A549 (cell line): ENCODE measurements around the gene DYNC1I2. TPM values are rescaled to one million over a fixed set of nuclear protein-coding genes. Genes with fewer than 3 reads are reported as not detected.
A peak's percentile ranks its signal among the peaks of the same experiment; 100 is the strongest.

Source experiments
- ATAC-seq, 2 experiments: fragments of 200-7000 bp in 1 of 2; fragments of >200 bp in 1 of 2; cut with Nextera tagmentation in 1 of 2; cut with Tn5 transposase in 1 of 2; 3 replicates each; pipeline versions ENCODE4 v1.8.0 to v1.9.1; 2018 to 2020; ENCODE audit warnings: mild to moderate bottlenecking in 1 of 2, moderate library complexity in 1 of 2
- CTCF ChIA-PET: fragments of 300-600 bp; sonication (Branson Sonifier 250); formaldehyde crosslinking; extraction: SDS; loops from one replicate; lab custom pipeline; 2021; ENCODE audit warnings: antibody characterized with exemption, inconsistent platforms; lab: Yijun Ruan, JAX
- POLR2A ChIA-PET: fragments of 350-600 bp; formaldehyde crosslinking; extraction: SDS; loops from one replicate; lab custom pipeline; 2021; ENCODE audit warnings: antibody characterized with exemption, inconsistent platforms; lab: Yijun Ruan, JAX
- DNase-seq, 2 experiments: peaks; one replicate each; pipeline versions ENCODE4 v3.0.0 to v3.0.0-alpha.2; 2011 to 2016; ENCODE audit warnings: low read depth in 1 of 2, low spot score in 1 of 2
- FAIRE-seq: peaks from 2 replicates; lab custom pipeline; 2011; peaks lifted over from hg19 to GRCh38; lab: Jason Lieb, UNC
- H3K27ac ChIP-seq, 2 experiments: fragments of >200 bp; sonication (Bioruptor Twin); formaldehyde crosslinking; 3 replicates each; pipeline ENCODE4 v1.5.1; 2016 to 2017
- H3K4me1 ChIP-seq: fragments of >200 bp; sonication (Bioruptor Twin); formaldehyde crosslinking; 3 replicates; pipeline ENCODE4 v1.6.1; 2016
- H3K4me2 ChIP-seq: fragments of >200 bp; sonication (Bioruptor Twin); formaldehyde crosslinking; 3 replicates; pipeline ENCODE4 v1.6.1; 2016
- H3K4me3 ChIP-seq: fragments of >200 bp; sonication (Bioruptor Twin); formaldehyde crosslinking; 3 replicates; pipeline ENCODE4 v1.5.1; 2016
- H3K9me3 ChIP-seq: fragments of >200 bp; sonication (Bioruptor Twin); formaldehyde crosslinking; 3 replicates; pipeline ENCODE4 v1.6.1; 2016
- BCL3 ChIP-seq: fragments of >200 bp; sonication (Bioruptor Twin); formaldehyde crosslinking; IDR thresholded peaks from 3 replicates; pipeline ENCODE4 v1.6.1; 2016
- CBX2 ChIP-seq: fragments of 200-600 bp; sonication (generic); IDR thresholded peaks from 2 replicates; pipeline ENCODE4 v1.6.1; 2016; ENCODE audit warnings: low read depth, mild to moderate bottlenecking, borderline replicate concordance
- CEBPB ChIP-seq, 2 experiments: fragments of >200 bp in 1 of 2; sonication (Bioruptor Twin) in 1 of 2; formaldehyde crosslinking in 1 of 2; IDR thresholded peaks; 2 replicates each; pipeline ENCODE4 v1.6.1; 2012 to 2016
- CHD4 ChIP-seq: fragments of 200-600 bp; sonication (generic); IDR thresholded peaks from 2 replicates; pipeline ENCODE4 v1.6.1; 2016; ENCODE audit warnings: antibody characterized with exemption, mild to moderate bottlenecking, borderline replicate concordance
- EHMT2 ChIP-seq: fragments of 200-600 bp; sonication (generic); IDR thresholded peaks from 2 replicates; pipeline ENCODE4 v1.6.1; 2016; ENCODE audit warnings: antibody characterized with exemption, low read depth, mild to moderate bottlenecking, moderate library complexity
- EP300 ChIP-seq, 2 experiments: fragments of >200 bp; sonication (Bioruptor Twin); formaldehyde crosslinking; IDR thresholded peaks; 2 replicates in 1 of 2; 3 replicates in 1 of 2; pipeline ENCODE4 v1.6.1; 2016 to 2017
- ESRRA ChIP-seq: fragments of 150-350 bp; IDR thresholded peaks from 2 replicates; pipeline ENCODE4 v1.6.1; 2014; ENCODE audit warnings: mild to moderate bottlenecking, low read length, borderline replicate concordance
- FOSB ChIP-seq: fragments of 250-450 bp; sonication (Bioruptor Pico); IDR thresholded peaks from 2 replicates; pipeline ENCODE4 v1.5.0; 2020; ENCODE audit warnings: mild to moderate bottlenecking, moderate library complexity
- FOSL2 ChIP-seq, 2 experiments: fragments of 450-650 bp in 1 of 2; fragments of >200 bp in 1 of 2; sonication (Bioruptor Twin) in 1 of 2; formaldehyde crosslinking; IDR thresholded peaks; 2 replicates each; pipeline versions ENCODE4 v1.5.0 to v1.6.1; 2016 to 2020; ENCODE audit warnings: mild to moderate bottlenecking in 1 of 2, moderate library complexity in 1 of 2
- HMGXB4 ChIP-seq: fragments of 250-450 bp; sonication (Bioruptor Pico); IDR thresholded peaks from 2 replicates; pipeline ENCODE4 v1.5.0; 2021; ENCODE audit warnings: mild to moderate bottlenecking, moderate library complexity, borderline replicate concordance
- HOXA7 ChIP-seq: fragments of 250-450 bp; sonication (Bioruptor Pico); IDR thresholded peaks from 2 replicates; pipeline ENCODE4 v1.5.0; 2020; ENCODE audit warnings: mild to moderate bottlenecking, moderate library complexity
- HOXB5 ChIP-seq: fragments of 250-450 bp; sonication (Bioruptor Pico); IDR thresholded peaks from 2 replicates; pipeline ENCODE4 v1.5.0; 2020; ENCODE audit warnings: mild to moderate bottlenecking, moderate library complexity
- JUN ChIP-seq, 2 experiments: fragments of >200 bp; sonication (Bioruptor Twin); formaldehyde crosslinking; IDR thresholded peaks; 2 replicates in 1 of 2; 3 replicates in 1 of 2; pipeline ENCODE4 v1.6.1; 2016 to 2017
- JUNB ChIP-seq: fragments of >200 bp; sonication (Bioruptor Twin); formaldehyde crosslinking; IDR thresholded peaks from 2 replicates; pipeline ENCODE4 v1.6.1; 2016
- KDM5A ChIP-seq: fragments of 200-600 bp; sonication (generic); IDR thresholded peaks from 2 replicates; pipeline ENCODE4 v1.6.1; 2016; ENCODE audit warnings: antibody characterized with exemption, mild to moderate bottlenecking
- MAZ ChIP-seq: fragments of 150-350 bp; IDR thresholded peaks from 2 replicates; pipeline ENCODE4 v1.6.1; 2014; ENCODE audit warnings: antibody characterized with exemption, low read depth, low read length, borderline replicate concordance
- MYC ChIP-seq: IDR thresholded peaks from 2 replicates; pipeline ENCODE4 v1.6.1; 2012; ENCODE audit warnings: mild to moderate bottlenecking, inconsistent platforms, low read length, improper control_type of control experiment, borderline replicate concordance
- PBX3 ChIP-seq: IDR thresholded peaks from 2 replicates; pipeline ENCODE4 v1.6.1; 2012
- PHF8 ChIP-seq: fragments of 200-600 bp; sonication (generic); IDR thresholded peaks from 2 replicates; pipeline ENCODE4 v1.6.1; 2016; ENCODE audit warnings: low read depth, mild to moderate bottlenecking, antibody characterized with exemption, moderate library complexity, borderline replicate concordance
- POLR2A ChIP-seq: IDR thresholded peaks from 2 replicates; pipeline ENCODE4 v1.6.1; 2012; ENCODE audit warnings: mild to moderate bottlenecking, low read length
- POLR2AphosphoS2 ChIP-seq: conservative IDR thresholded peaks from 2 replicates; pipeline ENCODE4 v1.6.1; 2012; ENCODE audit warnings: low read length, improper control_type of control experiment, inconsistent platforms
- RAD21 ChIP-seq, 2 experiments: fragments of >200 bp in 1 of 2; sonication (Bioruptor Twin) in 1 of 2; formaldehyde crosslinking in 1 of 2; IDR thresholded peaks in 1 of 2; conservative IDR thresholded peaks in 1 of 2; 2 replicates in 1 of 2; 3 replicates in 1 of 2; pipeline ENCODE4 v1.6.1; 2012 to 2018; ENCODE audit warnings: inconsistent platforms in 1 of 2
- RCOR1 ChIP-seq: fragments of 150-350 bp; IDR thresholded peaks from 2 replicates; pipeline ENCODE4 v1.6.1; 2014; ENCODE audit warnings: antibody characterized with exemption, low read length, low read depth
- REST ChIP-seq: fragments of 200-600 bp; sonication (generic); IDR thresholded peaks from 2 replicates; pipeline ENCODE4 v1.6.1; 2016; ENCODE audit warnings: antibody characterized with exemption, mild to moderate bottlenecking, moderate library complexity
- TFCP2L1 ChIP-seq: fragments of 250-450 bp; sonication (Bioruptor Pico); IDR thresholded peaks from 2 replicates; pipeline ENCODE4 v1.5.0; 2021; ENCODE audit warnings: mild to moderate bottlenecking
- ZFP36 ChIP-seq: fragments of 450-650 bp; IDR thresholded peaks from 2 replicates; pipeline ENCODE4 v1.6.1; 2014; ENCODE audit warnings: borderline replicate concordance; ENCODE audit not compliant: partially characterized antibody
- WGBS: methylation state at CpG from one replicate; pipeline ENCODE4 v1.1.6; 2017; ENCODE audit errors: missing lambda C conversion rate; 5-methylcytosine and 5-hydroxymethylcytosine counted together
- polyA minus RNA-seq: library from RNA; depleted of rRNA, polyadenylated mRNA; stranded (reverse); fragments of >200 nt; gene quantifications from 2 replicates; pipeline ENCODE4 v1.2.3, GENCODE V29; 2011; rRNA and poly(A)+ RNA removed
- polyA plus RNA-seq, 4 experiments: library from polyadenylated mRNA; depleted of rRNA in 3 of 4; stranded (reverse); fragments of >200 nt; fragmentation: RNase III in 1 of 4; extraction: RNeasy Plus Mini Kit Qiagen cat#74134 plus additional on column Dnase treatment in 1 of 4; gene quantifications; 2 replicates in 3 of 4; 3 replicates in 1 of 4; pipeline ENCODE4 v1.2.3, GENCODE V29; 2011 to 2017
- TF ChIP-seq, protein P1 (sequence below): fragments of 450-650 bp; IDR thresholded peaks from 2 replicates; pipeline ENCODE4 v1.6.1; 2014; ENCODE audit warnings: antibody characterized with exemption
- TF ChIP-seq, protein P2 (sequence below): IDR thresholded peaks from 2 replicates; pipeline ENCODE4 v1.6.1; 2012; ENCODE audit warnings: low read depth, borderline replicate concordance

Gene DYNC1I2
- 137 and 150 TPM in 2 replicates for polyA plus RNA-seq (2011; rRNA removed)
- 51.4 and 52.5 TPM in 2 replicates for polyA plus RNA-seq (2012; cell fraction: cytosol; rRNA removed)
- 33.9 and 55.7 TPM in 2 replicates for polyA plus RNA-seq (2012; cell fraction: nucleus; rRNA removed)
- 87.6 to 94.7 TPM (median 88.1 TPM) in 3 replicates for polyA plus RNA-seq (2017; fragmentation: RNase III; extraction: RNeasy Plus Mini Kit Qiagen cat#74134 plus additional on column Dnase treatment)
- 51.2 and 51.8 TPM in 2 replicates for polyA minus RNA-seq

GRCh38 chr2:171687287-171688128 lies at the start of gene DYNC1I2:
Gene DYNC1I2 (plus strand): TSS chr2:171687469. CDS start chr2:171690156, 2,687 bp downstream.
- FAIRE-seq: peak; percentile 96
- POLR2A ChIA-PET: interaction anchor here (0.6 to 1.8 kb wide), 2 partner anchors 12 to 256 kb away, joined by 4 to 9 read pairs; no protein-coding TSS in a partner anchor
- peak; percentile 99 for ATAC-seq
- 1% methylated on average over 45 of the region's 51 CpGs for WGBS
- H3K27ac ChIP-seq: peak within 1 kb of the TSS; percentile 94 to 95
- H3K4me2 ChIP-seq: peak within 1 kb of the TSS; percentile 90
- peak within 1 kb of the TSS; percentile 70 for H3K4me3 ChIP-seq
- CTCF ChIA-PET: interaction anchor here (0.7 to 3.4 kb wide), 4 partner anchors 10 to 725 kb away, joined by 3 to 17 read pairs (median 4); no protein-coding TSS in a partner anchor
- H3K9me3 ChIP-seq: no peaks in the 10 kb centered on the region
- peaks cover 11% of the 10 kb centered on the region for H3K4me1 ChIP-seq
- peak; percentile 78 to 97 for DNase-seq
- no peak for TF ChIP-seq HOXA7 (CRISPR knock-in tag)
- no peak for TF ChIP-seq RCOR1
- no peak for TF ChIP-seq RAD21 (conservative IDR thresholded peaks at IDR 0.05 in 1 of 2, IDR thresholded peaks at IDR 0.05 in 1 of 2)
- TF ChIP-seq JUNB: no peak
- no peak for TF ChIP-seq ZFP36
- TF ChIP-seq PHF8: peak; percentile 95
- TF ChIP-seq POLR2A: peak; percentile 69
- TF ChIP-seq TFCP2L1 (CRISPR knock-in tag): no peak
- no peak for TF ChIP-seq ESRRA
- peak; percentile 61; the same call in 1 of the 2 replicates for TF ChIP-seq MYC
- no peak for TF ChIP-seq FOSL2 (IDR thresholded peaks at IDR 0.05)
- TF ChIP-seq FOSL2 (CRISPR knock-in tag; IDR thresholded peaks at IDR 0.05): peak; percentile 85
- TF ChIP-seq, protein P1, sequence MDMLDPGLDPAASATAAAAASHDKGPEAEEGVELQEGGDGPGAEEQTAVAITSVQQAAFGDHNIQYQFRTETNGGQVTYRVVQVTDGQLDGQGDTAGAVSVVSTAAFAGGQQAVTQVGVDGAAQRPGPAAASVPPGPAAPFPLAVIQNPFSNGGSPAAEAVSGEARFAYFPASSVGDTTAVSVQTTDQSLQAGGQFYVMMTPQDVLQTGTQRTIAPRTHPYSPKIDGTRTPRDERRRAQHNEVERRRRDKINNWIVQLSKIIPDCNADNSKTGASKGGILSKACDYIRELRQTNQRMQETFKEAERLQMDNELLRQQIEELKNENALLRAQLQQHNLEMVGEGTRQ: 0 out of 2 replicates have a peak, but pooled peaks have one; percentile 4
- TF ChIP-seq HMGXB4 (CRISPR knock-in tag): 0 out of 2 replicates have a peak, but pooled peaks have one; percentile 18
- TF ChIP-seq REST: 0 out of 2 replicates have a peak, but pooled peaks have one; percentile 21
- TF ChIP-seq HOXB5 (CRISPR knock-in tag): no peak
- TF ChIP-seq CEBPB (IDR thresholded peaks at IDR 0.05): no peak
- TF ChIP-seq POLR2AphosphoS2: no peak
- TF ChIP-seq JUN (IDR thresholded peaks at IDR 0.05): peak in 1 of 2 experiments; percentile 78; a peak in 3 of 5 replicates
- no peak for TF ChIP-seq EHMT2
- TF ChIP-seq, protein P2, sequence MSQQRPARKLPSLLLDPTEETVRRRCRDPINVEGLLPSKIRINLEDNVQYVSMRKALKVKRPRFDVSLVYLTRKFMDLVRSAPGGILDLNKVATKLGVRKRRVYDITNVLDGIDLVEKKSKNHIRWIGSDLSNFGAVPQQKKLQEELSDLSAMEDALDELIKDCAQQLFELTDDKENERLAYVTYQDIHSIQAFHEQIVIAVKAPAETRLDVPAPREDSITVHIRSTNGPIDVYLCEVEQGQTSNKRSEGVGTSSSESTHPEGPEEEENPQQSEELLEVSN: peak; percentile 6; the same call in 1 of the 2 replicates
- TF ChIP-seq BCL3: peak; percentile 54; the same call in 1 of the 3 replicates
- TF ChIP-seq FOSB (CRISPR knock-in tag): no peak
- no peak for TF ChIP-seq EP300 (IDR thresholded peaks at IDR 0.05)
- no peak for TF ChIP-seq MAZ
- no peak for TF ChIP-seq CHD4
- TF ChIP-seq PBX3: no peak
- no peak for TF ChIP-seq CBX2
- TF ChIP-seq KDM5A: 0 out of 2 replicates have a peak, but pooled peaks have one; percentile 21
